T-helper 9 cell (primary cell): ENCODE measurements around the gene FRS2.
"Not testable (repeated sequence)": the region's sequence is repeated elsewhere in the genome, so short reads cannot be mapped to it uniquely, and the experiment has no call there.

ENCODE experiments used
- DNase-seq: peaks from one replicate; pipeline ENCODE4 v3.0.0-alpha.2; 2020
- total RNA-seq, 2 donors: gene quantifications; one replicate each; lab custom pipeline; 2026; lab: John Stamatoyannopoulos, UW

Gene FRS2, protein sequence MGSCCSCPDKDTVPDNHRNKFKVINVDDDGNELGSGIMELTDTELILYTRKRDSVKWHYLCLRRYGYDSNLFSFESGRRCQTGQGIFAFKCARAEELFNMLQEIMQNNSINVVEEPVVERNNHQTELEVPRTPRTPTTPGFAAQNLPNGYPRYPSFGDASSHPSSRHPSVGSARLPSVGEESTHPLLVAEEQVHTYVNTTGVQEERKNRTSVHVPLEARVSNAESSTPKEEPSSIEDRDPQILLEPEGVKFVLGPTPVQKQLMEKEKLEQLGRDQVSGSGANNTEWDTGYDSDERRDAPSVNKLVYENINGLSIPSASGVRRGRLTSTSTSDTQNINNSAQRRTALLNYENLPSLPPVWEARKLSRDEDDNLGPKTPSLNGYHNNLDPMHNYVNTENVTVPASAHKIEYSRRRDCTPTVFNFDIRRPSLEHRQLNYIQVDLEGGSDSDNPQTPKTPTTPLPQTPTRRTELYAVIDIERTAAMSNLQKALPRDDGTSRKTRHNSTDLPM
- 25.8 to 30.4 reads per million in 2 donors for total RNA-seq

DNA sequence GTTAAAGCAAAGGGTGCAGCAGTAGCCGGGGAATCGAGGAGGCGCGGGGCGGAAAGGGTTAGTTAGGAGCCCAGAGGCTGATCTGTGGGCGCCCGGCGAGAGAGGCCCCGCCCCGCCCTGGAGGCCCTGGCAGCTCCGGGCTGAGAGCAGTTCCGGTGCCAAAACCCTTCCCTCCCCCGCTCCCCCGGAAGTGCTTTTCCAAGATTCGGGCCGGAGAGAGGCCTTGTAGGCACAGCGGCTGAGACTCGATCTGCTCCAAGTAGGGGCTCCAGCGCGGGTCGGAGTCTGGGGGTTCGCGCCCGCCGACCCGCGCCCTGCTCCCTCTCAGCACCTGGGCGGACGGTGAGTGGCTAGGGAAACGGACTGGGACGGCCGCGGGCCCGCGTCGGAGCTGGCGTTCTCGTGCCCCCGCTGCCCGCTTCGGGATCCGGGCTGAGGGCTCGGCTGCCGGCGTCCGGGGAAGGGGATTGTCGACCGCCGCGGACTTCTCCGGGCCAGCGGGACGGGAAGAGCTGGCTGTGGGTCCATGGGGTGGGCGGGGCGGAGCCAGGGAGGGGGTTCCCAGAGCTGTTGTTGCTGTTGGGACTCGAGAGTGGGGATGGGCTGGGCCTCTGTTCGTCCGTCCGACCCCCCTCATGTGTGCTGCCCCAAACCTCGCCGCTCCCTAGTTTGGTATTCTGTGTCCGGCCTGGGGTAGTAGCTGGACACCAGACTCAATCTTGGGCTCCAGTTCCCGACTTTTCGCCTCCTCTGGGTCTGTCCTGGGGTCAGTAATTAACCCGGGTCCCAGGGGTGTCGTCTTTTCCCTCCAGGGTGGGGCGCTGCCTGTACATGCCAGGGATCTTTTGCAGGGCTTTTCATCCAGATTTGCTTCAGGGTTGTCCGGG is at the start of gene FRS2:
FRS2 (plus strand) TSS at position 200 of the 887 bp plus-strand sequence. CDS start 98,643 bp downstream, outside the sequence.
- DNase-seq: peak; percentile 71

DNA sequence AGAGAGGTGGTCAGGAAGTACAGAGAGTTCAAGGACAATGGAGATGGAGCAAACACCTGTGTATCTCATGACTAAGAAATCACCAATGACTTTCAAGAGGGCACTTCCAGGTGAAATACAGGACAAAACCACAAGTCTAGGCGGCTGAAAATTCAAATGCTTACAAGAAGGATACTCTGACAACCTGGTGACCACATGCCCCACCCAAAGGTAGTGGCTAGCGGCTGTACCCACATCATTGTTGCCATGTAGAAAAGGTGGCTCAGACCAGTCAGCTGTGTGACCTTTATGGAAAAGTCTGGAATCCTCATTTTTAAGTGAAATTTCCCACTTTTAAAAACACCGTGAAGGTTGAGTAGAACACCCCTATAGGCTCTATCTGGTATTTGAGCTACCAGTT is 48.6 kb upstream of the FRS2 start:
- no peak for DNase-seq

DNA sequence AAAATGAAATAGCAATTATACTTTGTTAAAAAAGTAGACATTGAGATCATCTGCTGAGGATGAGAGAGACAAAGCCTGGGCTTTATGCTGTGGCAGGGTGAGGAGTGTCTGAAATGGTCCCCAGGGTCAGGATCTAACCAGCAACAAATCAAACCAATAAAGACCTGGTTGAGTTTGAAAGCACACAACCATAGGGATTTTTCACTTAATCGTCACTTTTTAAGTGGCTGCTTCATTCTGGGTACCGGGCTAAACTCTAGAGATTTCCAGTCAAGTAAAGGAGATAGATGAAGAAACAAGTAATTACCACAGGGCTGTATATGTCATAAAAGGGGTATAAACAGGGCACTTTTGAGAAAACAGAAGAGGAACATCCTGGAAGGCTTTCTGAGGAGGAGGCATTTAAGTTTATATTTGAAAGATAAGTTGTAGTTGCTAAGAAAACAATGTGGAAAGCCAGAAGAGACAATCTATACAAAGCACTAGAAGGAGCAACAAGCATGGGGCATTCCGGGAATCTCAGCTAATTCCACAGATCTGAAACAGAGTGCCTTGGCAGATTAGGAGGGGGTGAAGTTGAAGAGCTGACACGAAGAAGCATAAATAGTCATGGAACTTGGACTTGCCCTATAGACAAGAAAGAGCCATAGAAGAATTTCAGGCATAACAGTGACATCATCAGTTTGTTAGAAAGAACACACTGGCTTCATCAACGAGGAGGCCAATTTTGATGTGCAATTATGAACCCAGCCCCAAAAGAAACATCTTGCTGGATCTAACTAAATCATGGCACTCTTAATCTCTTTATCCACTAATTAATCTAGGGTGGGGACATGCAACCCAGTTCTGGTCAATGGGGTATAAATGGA is 46.9 kb upstream of the FRS2 start:
- no peak for DNase-seq

- DNase-seq: no peak
Observed at GRCh38 chr12:69425417-69425816, 44.8 kb upstream of the FRS2 start.

- DNase-seq: no peak
Observed at GRCh38 chr12:69428351-69429073, 41.7 kb upstream of the FRS2 start.

DNA sequence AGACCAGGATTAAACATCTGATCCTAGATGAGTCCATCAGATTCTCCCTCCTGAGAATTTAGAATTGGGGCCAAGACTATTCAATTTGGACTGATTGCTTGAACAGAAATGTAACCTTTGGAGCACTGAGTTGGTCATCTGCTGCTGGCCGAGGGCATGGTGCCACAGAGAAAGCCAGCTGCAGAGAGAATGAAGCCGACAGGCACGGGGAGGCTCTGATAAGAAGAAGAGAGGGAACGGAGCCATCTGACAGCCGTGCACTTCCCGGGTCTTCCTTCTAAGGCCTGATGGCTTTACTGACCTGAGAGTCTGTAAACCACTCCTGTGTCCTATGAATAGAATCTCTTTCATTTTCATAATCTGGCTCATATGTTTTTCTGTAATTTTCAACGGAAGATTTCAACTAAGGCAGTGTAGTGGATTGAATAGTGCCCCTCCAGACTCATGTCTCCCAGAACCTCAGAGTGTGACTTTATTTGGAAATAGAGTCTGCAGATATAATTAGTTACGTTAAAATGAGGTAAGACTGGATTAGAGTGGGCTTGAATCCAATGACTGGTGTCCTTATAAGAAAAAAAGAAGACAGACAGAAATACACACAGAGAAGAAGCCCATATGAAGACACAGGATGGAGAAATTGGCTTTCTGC is 39.1 kb upstream of the FRS2 start:
- DNase-seq: no peak

- no peak for DNase-seq
Observed at GRCh38 chr12:69431591-69432222, 38.5 kb upstream of the FRS2 start.

DNA sequence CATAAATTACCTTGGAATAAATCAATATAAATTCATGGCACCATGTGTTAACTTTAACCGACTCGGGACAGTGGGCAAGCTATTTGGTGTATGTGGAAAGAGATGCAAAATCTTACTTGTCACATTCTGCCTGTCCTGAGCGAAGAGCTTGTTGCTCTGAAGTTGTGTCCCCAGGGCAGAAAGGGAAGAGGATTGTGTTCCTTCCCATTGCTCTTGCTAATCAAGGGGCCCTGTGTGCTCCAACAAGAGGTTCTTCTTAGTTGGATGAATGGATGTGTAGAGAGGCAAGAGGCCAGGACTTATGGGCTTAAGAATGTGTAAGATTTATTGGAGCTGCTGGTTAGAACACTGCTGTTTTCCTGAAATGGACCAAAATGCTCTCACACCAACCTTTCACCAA is 36.5 kb upstream of the FRS2 start:
- DNase-seq: no peak

DNA sequence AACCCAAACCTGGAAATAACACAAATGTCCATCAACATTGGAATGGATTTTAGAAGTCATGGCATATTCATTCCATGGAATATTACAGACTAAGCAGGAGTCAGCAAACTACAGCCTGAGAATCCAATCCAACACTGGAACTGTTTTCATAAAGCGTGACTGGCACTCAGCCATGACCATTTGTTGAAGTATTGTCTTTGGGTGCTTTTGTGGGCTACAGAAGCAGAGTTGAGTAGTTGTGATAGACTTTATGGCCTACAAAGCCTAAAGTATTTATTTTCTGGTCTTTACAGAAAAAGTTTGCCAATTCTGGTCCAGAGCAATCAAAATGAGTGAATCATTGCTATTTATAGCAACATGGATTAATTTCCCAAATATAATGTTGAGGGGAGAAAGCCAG is 34.5 kb upstream of the FRS2 start:
- DNase-seq: no peak

DNA sequence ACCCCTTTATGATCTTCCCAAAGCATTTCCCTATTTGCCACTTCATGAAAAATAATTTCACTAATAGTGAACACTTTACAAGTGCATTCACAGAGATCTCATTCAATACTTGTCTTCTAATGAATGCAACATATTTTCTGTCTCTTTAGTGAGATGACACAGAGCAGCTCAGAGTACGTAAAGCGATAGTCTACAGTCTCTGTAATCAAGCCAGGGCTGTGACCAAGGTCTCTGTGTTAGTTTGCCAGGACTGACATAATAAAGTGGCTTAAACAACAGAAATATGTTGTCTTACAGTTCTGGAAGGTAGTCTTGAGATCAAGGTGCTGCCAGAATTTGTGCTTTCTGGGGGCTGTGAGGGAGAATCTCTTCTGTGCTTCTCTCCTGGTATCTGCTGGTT is 33.1 kb upstream of the FRS2 start:
- no peak for DNase-seq

- DNase-seq: no peak
Observed at GRCh38 chr12:69438539-69438938, 31.6 kb upstream of the FRS2 start.

DNA sequence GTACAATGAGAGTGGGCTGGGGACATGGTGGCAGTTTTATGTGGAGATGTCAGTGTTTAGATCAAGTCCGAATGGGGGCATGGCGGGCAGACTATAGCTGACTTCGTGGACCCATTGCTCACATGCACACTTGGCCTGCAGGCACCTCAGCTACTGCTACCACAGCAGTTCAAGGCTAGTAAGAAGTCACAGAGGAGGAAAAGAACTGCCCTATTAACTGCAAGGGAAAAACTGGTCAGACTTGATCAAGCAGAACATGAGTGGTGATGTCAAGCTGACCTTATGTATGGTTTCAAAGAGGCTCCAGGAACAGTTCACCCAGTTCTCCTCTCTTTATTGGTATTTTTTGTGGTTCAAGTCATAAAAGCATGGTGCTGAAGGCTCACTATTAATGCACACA is 30.2 kb upstream of the FRS2 start:
- DNase-seq: no peak

GRCh38 chr12:69440886-69441285 is 29.3 kb upstream of the FRS2 start:
- no peak for DNase-seq

GRCh38 chr12:69442894-69443293 is 27.3 kb upstream of the FRS2 start:
- DNase-seq: no peak

GRCh38 chr12:69443916-69444315 is 26.3 kb upstream of the FRS2 start:
- no peak for DNase-seq

GRCh38 chr12:69447892-69448291 is 22.3 kb upstream of the FRS2 start:
- DNase-seq: no peak

- not testable (repeated sequence) for DNase-seq
Observed at GRCh38 chr12:69452598-69453132, 17.5 kb upstream of the FRS2 start.

- DNase-seq: no peak
Observed at GRCh38 chr12:69456239-69456638, 13.9 kb upstream of the FRS2 start.

DNA sequence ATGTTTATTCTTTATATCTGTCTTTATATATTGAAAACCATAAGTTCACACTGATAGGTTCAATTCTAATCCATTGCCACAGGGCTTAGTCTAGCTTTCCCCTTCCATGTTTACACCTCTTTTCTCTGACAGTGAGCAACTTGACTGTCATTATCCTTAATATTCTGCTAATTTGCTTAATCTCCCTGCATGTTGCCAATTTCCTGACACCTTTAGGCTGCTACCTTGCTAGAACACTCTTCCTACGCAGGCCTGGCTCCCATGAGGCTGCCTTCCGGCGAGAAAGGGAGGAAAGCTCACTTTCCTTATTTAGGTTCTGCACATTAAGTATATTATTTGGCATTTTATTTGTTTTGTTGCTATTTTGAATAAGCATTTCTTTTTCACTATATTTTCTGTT is 12.8 kb upstream of the FRS2 start:
- DNase-seq: no peak

- DNase-seq: no peak
Observed at GRCh38 chr12:69459477-69459876, 10.7 kb upstream of the FRS2 start.

GRCh38 chr12:69464428-69464827 is 5.8 kb upstream of the FRS2 start:
- DNase-seq: no peak
